ENCODE data around the gene LMAN1L.

The LMAN1L gene

GRCh38 chr15:74812533-74812932 lies at the start of gene LMAN1L:
Gene LMAN1L, plus strand, starts transcription at chr15:74812835. Its CDS starts 20 bp downstream, at chr15:74812855.
- peak within 1 kb of the TSS; percentile 75; the same call in 1 of the 2 replicates for H3K27ac ChIP-seq
- TF ChIP-seq, protein P1, sequence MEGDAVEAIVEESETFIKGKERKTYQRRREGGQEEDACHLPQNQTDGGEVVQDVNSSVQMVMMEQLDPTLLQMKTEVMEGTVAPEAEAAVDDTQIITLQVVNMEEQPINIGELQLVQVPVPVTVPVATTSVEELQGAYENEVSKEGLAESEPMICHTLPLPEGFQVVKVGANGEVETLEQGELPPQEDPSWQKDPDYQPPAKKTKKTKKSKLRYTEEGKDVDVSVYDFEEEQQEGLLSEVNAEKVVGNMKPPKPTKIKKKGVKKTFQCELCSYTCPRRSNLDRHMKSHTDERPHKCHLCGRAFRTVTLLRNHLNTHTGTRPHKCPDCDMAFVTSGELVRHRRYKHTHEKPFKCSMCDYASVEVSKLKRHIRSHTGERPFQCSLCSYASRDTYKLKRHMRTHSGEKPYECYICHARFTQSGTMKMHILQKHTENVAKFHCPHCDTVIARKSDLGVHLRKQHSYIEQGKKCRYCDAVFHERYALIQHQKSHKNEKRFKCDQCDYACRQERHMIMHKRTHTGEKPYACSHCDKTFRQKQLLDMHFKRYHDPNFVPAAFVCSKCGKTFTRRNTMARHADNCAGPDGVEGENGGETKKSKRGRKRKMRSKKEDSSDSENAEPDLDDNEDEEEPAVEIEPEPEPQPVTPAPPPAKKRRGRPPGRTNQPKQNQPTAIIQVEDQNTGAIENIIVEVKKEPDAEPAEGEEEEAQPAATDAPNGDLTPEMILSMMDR (IDR thresholded peaks at IDR 0.05) = no peak
- no peak for TF ChIP-seq ZFX (IDR thresholded peaks at IDR 0.05; ENCODE audit: borderline replicate concordance)

DNA sequence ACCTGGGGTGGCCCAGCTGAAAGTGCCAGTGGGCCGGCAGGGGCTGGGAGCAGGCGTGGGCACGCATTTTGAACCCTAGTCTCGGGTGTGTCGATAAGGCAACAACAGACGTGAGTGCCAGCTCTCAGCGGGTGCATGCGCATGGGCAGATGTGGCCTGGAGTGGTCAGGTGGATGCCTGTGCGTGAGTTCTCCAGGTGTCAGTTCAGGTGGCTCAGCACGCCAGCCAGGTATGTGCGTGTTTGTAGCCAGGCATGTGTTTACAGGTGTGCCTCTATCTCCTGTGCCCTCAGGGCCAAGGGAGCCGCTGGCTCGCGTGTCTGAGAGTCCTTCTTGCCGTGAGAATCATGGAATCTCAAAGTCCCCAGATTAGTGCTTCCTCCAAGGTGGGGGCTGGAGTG lies 49.2 kb upstream of the LMAN1L start:
- TF ChIP-seq ZFX (IDR thresholded peaks at IDR 0.05; ENCODE audit: borderline replicate concordance) = no peak
- TF ChIP-seq, protein P1 (IDR thresholded peaks at IDR 0.05) = no peak
- peak overlapping the region; percentile 56 for H3K27ac ChIP-seq

DNA sequence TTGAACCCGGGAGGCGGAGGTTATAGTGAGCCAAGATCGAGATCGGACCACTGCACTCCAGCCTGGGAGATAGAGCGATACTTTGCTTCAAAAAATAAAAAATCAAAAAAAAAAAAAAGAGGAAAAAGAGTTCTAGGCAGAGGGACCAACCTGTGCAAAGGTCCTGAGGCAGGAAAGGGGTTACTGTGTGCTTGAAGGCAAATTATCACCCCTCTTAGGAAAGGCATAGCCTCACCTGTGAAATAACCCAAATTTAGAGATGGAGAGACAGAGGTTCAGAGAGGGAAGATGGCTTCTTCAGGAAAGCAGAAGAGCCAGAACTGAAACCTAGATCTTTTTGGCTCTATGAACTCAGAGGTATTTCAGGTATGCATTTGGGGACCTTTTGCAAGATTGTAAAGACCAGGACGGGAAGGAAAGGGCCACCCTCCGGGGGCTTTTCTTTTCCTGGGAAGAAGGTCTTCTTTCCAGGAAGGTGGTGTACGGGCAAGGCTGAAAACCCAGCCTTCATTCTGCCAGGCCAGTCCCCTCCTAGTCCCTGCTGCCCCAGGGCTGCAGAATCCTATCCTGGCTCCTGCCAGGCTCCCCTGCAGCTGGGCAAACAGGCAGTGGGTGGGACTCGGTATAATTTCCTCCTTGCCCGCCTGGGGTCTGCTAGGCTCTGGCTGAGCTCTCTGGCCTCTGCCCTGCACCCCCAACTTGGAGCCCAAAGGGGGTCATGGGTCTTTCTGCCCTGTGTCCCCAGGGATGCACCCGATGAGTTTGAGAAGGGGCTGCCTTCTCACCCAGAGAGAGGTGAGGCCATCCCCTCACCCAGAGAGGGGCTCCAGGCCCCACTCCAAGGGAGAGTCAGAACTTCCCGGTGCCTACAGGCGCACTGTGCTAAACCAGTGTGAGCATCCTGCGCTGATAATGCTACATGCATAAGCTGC lies 45.2 kb upstream of the LMAN1L start:
- no peak for TF ChIP-seq ZFX (IDR thresholded peaks at IDR 0.05; ENCODE audit: borderline replicate concordance)
- TF ChIP-seq, protein P1 (IDR thresholded peaks at IDR 0.05) = no peak
- H3K27ac ChIP-seq = no peak overlapping the region

DNA sequence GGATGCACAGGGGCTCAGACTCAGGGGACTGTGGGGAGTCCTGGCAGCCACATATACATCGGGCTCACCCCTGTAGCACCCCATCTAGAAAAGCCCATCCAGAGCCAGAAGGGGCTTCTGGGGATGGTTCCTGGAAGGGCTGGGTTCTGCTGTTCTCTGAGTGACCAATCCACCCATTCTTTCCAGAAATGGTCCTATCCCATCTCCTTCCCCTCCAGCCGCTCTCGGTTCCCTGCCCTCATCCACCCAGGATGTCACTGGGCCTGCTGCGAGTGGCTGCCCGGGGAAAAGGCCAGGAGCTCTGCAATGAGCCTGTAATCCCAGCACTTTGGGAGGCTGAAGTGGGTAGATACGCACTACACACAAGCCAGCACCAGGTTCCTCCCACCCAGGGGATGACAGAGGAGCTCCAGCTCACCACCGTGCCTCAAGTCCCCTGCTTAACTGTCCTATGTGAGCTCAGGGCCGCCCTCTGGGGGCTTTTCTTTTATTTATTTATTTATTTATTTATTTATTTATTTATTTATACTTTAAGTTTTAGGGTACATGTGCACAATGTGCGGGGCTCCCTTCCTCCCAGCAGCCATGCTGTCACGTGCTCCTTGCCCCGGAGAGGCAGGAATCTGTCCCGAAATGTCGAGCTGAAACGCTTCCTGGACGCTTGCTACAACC lies 44.4 kb upstream of the LMAN1L start:
- TF ChIP-seq, protein P1 (IDR thresholded peaks at IDR 0.05) = no peak
- no peak for TF ChIP-seq ZFX (IDR thresholded peaks at IDR 0.05; ENCODE audit: borderline replicate concordance)
- no peak overlapping the region; the same call in 1 of the 2 replicates for H3K27ac ChIP-seq

DNA sequence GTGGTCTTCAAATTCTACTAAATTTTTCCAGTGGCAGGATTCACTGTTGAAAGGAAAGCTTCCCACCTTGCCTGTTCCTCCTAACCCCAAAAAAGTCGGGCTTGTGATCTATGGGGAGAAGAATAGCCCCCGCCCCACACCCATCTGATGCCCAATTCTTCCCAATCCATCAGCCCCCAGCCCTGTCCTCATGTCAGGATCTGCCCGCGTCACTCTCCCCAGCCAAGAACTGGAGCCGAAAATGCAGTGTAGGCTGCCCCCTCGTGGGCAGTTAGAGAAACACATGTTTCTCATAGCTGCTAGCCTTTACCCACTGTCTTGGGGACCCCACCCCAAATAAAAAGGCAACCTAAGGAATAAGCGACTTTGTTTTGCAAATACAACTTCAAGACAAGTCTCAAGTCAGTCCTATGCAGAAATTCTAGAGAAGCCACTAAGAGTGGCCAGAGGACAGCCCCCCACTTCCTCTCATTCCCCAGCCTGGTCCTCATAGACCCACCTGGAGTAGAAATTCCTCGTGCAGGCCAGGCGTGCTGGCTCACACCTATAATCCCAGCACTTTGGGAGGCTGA lies 43.8 kb upstream of the LMAN1L start:
- H3K27ac ChIP-seq = no peak overlapping the region; the same call in 1 of the 2 replicates
- TF ChIP-seq, protein P1 (IDR thresholded peaks at IDR 0.05) = peak; percentile 82
- TF ChIP-seq ZFX (IDR thresholded peaks at IDR 0.05; ENCODE audit: borderline replicate concordance) = no peak

- TF ChIP-seq, protein P1 (IDR thresholded peaks at IDR 0.05) = no peak
- TF ChIP-seq ZFX (IDR thresholded peaks at IDR 0.05; ENCODE audit: borderline replicate concordance) = no peak
Observed at GRCh38 chr15:74769463-74770025, 43.1 kb upstream of the LMAN1L start.

More at GRCh38 chr15:74769463-74770025, 43.1 kb upstream of the LMAN1L start:
- H3K27ac ChIP-seq = no peak overlapping the region
